Astrocyte (in vitro differentiated cells and primary cell): ENCODE results near the gene TOM1L2. TPM values are rescaled to one million over a fixed set of nuclear protein-coding genes. Genes with fewer than 3 reads are reported as not detected.

Source experiments
- DNase-seq: peaks from one replicate; pipeline ENCODE4 v3.0.0-alpha.2; 2010; ENCODE audit warnings: low read depth
- FAIRE-seq: peaks from 2 replicates; lab custom pipeline; 2011; peaks lifted over from hg19 to GRCh38; lab: Jason Lieb, UNC
- H2AFZ ChIP-seq: 2 replicates; pipeline ENCODE4 v1.6.0; 2012; ENCODE audit warnings: low read depth, low read length, inconsistent platforms
- H3K27ac ChIP-seq: 2 replicates; pipeline ENCODE4 v1.5.1; 2011; ENCODE audit warnings: low read depth, low read length, inconsistent platforms
- H3K27me3 ChIP-seq: 2 replicates; pipeline ENCODE4 v1.6.0; 2011; ENCODE audit warnings: low read length, inconsistent platforms; ENCODE audit not compliant: insufficient read depth
- H3K36me3 ChIP-seq: 2 replicates; pipeline ENCODE4 v1.5.1; 2011; ENCODE audit warnings: low read length, inconsistent platforms; ENCODE audit not compliant: insufficient read depth
- H3K4me1 ChIP-seq: 2 replicates; pipeline ENCODE4 v1.5.1; 2011; ENCODE audit warnings: low read length, inconsistent platforms; ENCODE audit not compliant: insufficient read depth
- H3K4me2 ChIP-seq: 2 replicates; pipeline ENCODE4 v1.6.0; 2012; ENCODE audit warnings: low read length, inconsistent platforms
- H3K4me3 ChIP-seq: 2 replicates; pipeline ENCODE4 v1.5.1; 2011; ENCODE audit warnings: low read depth, mild to moderate bottlenecking, low read length, inconsistent platforms; ENCODE audit not compliant: insufficient read depth
- H3K79me2 ChIP-seq: 2 replicates; pipeline ENCODE4 v1.6.0; 2012; ENCODE audit warnings: mild to moderate bottlenecking, low read length, inconsistent platforms; ENCODE audit not compliant: insufficient read depth
- H3K9ac ChIP-seq: 2 replicates; pipeline ENCODE4 v1.6.0; 2012; ENCODE audit warnings: mild to moderate bottlenecking, low read length, inconsistent platforms
- H3K9me3 ChIP-seq: 2 replicates; pipeline ENCODE4 v1.5.1; 2012; ENCODE audit warnings: low read depth, mild to moderate bottlenecking, low read length, inconsistent platforms; ENCODE audit not compliant: insufficient read depth
- H4K20me1 ChIP-seq: 2 replicates; pipeline ENCODE4 v1.6.0; 2012; ENCODE audit warnings: low read length, inconsistent platforms; ENCODE audit not compliant: insufficient read depth
- H3K27ac Mint-ChIP-seq: one replicate; pipeline ENCODE4 v1.8.0; 2021; ENCODE audit warnings: mild to moderate bottlenecking, mixed read lengths; ENCODE audit not compliant: unreplicated experiment
- H3K27me3 Mint-ChIP-seq: one replicate; pipeline ENCODE4 v1.8.0; 2021; ENCODE audit warnings: low read depth, mixed read lengths; ENCODE audit not compliant: unreplicated experiment
- H3K36me3 Mint-ChIP-seq: one replicate; pipeline ENCODE4 v1.8.0; 2021; ENCODE audit warnings: low read depth, mixed read lengths; ENCODE audit not compliant: unreplicated experiment
- H3K4me1 Mint-ChIP-seq: one replicate; pipeline ENCODE4 v1.8.0; 2021; ENCODE audit warnings: low read depth, mixed read lengths; ENCODE audit not compliant: unreplicated experiment
- H3K4me3 Mint-ChIP-seq: one replicate; pipeline ENCODE4 v1.8.0; 2021; ENCODE audit warnings: mild to moderate bottlenecking, moderate library complexity, mixed read lengths; ENCODE audit not compliant: unreplicated experiment
- H3K9me3 Mint-ChIP-seq: one replicate; pipeline ENCODE4 v1.8.0; 2021; ENCODE audit warnings: mild to moderate bottlenecking, mixed read lengths; ENCODE audit not compliant: unreplicated experiment
- CTCF ChIP-seq: IDR thresholded peaks from 2 replicates; pipeline ENCODE4 v1.5.1; 2011; ENCODE audit warnings: low read depth, mild to moderate bottlenecking, inconsistent platforms, low read length, moderate library complexity; ENCODE audit not compliant: insufficient read depth
- EZH2 ChIP-seq: IDR thresholded peaks from 2 replicates; pipeline ENCODE4 v1.6.1; 2012; ENCODE audit warnings: mild to moderate bottlenecking, low read length, inconsistent platforms; ENCODE audit not compliant: insufficient read depth
- total RNA-seq: library from RNA; stranded (reverse); gene quantifications from 2 replicates; pipeline ENCODE4 v1.2.1, GENCODE V29; 2021

Gene TOM1L2
- total RNA-seq, 1 donor from 2014 or later: 54.4 TPM

GRCh38 chr17:17851103-17852002, 120.8 kb downstream of the TOM1L2 start:
- Histone ChIP-seq H3K27ac (no peak overlapping the region), H3K4me3 (no peak overlapping the region), H4K20me1 (no peaks in the 10 kb centered on the region), H3K4me2 (no peak overlapping the region), H3K36me3 (no peaks in the 10 kb centered on the region), H3K9me3 (no peaks in the 10 kb centered on the region), H2AFZ (no peak overlapping the region), H3K79me2 (no peaks in the 10 kb centered on the region), H3K27me3 (no peaks in the 10 kb centered on the region), H3K4me1 (peaks cover 6% of the 10 kb centered on the region), H3K9ac (no peak overlapping the region)
- Mint-ChIP-seq H3K9me3 (no peaks in the 10 kb centered on the region), H3K27me3 (no peaks in the 10 kb centered on the region), H3K4me3 (no peak overlapping the region), H3K4me1 (peaks cover 10% of the 10 kb centered on the region), H3K27ac (no peak overlapping the region), H3K36me3 (peaks cover 13% of the 10 kb centered on the region)
- FAIRE-seq (no peak), DNase-seq (no peak)
- TF ChIP-seq CTCF (no peak), EZH2 (no peak)

- FAIRE-seq (no peak), DNase-seq (peak; percentile 30)
- Mint-ChIP-seq H3K9me3 (no peaks in the 10 kb centered on the region), H3K4me1 (peaks cover 10% of the 10 kb centered on the region), H3K4me3 (peak overlapping the region; percentile 40), H3K36me3 (peaks cover 13% of the 10 kb centered on the region), H3K27me3 (no peaks in the 10 kb centered on the region), H3K27ac (peak overlapping the region; percentile 12)
- H3K4me1 ChIP-seq: peaks cover 6% of the 10 kb centered on the region
- H2AFZ ChIP-seq: no peak overlapping the region
- no peaks in the 10 kb centered on the region for H3K9me3 ChIP-seq
- no peaks in the 10 kb centered on the region for H3K27me3 ChIP-seq
- H4K20me1 ChIP-seq: no peaks in the 10 kb centered on the region
- H3K79me2 ChIP-seq: no peaks in the 10 kb centered on the region
- H3K36me3 ChIP-seq: no peaks in the 10 kb centered on the region
- peak; percentile 19 for TF ChIP-seq CTCF
- no peak for TF ChIP-seq EZH2
- H3K4me3 ChIP-seq: no peak overlapping the region
- H3K27ac ChIP-seq: no peak overlapping the region
- H3K9ac ChIP-seq: no peak overlapping the region
- peak overlapping the region; percentile 4 for H3K4me2 ChIP-seq
Measured at GRCh38 chr17:17849845-17850373, 122.3 kb downstream of the TOM1L2 start.
